Measurements from ENCODE around the gene SLC66A3.

The SLC66A3 gene

DNA sequence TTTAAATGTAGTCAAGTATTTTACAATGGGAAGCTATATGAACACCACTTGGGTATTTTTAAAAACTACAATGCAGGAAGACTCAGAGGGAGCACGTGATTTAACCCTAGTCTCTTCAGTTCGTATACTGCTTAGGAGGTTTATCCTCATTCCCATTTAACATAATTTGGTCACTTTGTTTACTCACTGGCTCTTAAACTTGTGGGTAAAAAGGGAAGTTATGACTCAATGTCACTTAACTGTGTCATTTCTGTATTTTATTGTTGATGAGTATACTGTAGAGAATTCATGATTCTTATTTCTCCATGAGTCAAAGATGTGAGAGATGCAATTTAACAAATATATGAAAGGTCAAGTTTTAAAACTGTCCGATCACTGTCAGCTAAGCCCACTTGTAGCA, 48.2 kb downstream of the SLC66A3 start:
- Histone ChIP-seq H3K27ac (no peak overlapping the region), H3K36me3 (peaks cover 34 to 59% (median 43%) of the 10 kb centered on the region in 3 donors), H3K4me1 (peaks cover 0 to 4% (median 0%) of the 10 kb centered on the region in 4 donors), H3K9me3 (no peaks in the 10 kb centered on the region), H3K4me3 (no peak overlapping the region), H3K27me3 (no peaks in the 10 kb centered on the region)
- no peak for DNase-seq
- no peak for TF ChIP-seq CTCF (IDR thresholded peaks at IDR 0.05)
- intact Hi-C loops (cut with DNase I; ENCODE audit: low total_unique reads): no loop called here

DNA sequence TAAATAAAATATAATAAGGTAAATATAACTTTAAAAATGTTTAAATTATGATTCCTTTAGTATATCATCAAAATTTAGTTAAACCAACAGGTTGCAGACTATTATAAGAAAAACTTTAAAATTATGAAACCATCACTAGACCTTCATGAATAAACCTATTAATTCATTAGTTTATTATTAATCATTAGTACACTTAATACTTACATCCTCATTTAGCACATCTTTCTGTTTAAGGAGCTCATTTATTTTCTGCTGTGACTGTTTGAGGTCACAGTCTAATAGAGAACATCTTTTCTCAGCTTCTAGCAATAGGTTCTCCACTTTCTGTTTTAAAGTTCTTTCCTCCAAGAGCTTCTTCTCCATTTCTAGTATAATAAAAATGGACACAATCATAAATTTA, 52.8 kb downstream of the SLC66A3 start:
- peaks cover 0 to 4% (median 0%) of the 10 kb centered on the region in 4 donors for H3K4me1 ChIP-seq
- H3K27me3 ChIP-seq: no peaks in the 10 kb centered on the region
- no peaks in the 10 kb centered on the region for H3K9me3 ChIP-seq
- peaks cover 25 to 53% (median 50%) of the 10 kb centered on the region in 3 donors for H3K36me3 ChIP-seq
- intact Hi-C loops (cut with DNase I; ENCODE audit: low total_unique reads): no loop called here
- DNase-seq: no peak
- no peak overlapping the region for H3K4me3 ChIP-seq
- H3K27ac ChIP-seq: no peak overlapping the region
- no peak for TF ChIP-seq CTCF (IDR thresholded peaks at IDR 0.05)

- peaks cover 58 to 83% (median 78%) of the 10 kb centered on the region in 3 donors for H3K36me3 ChIP-seq
- no peaks in the 10 kb centered on the region for H3K9me3 ChIP-seq
- no peak overlapping the region for H3K27ac ChIP-seq
- H3K4me1 ChIP-seq: no peaks in the 10 kb centered on the region
- no peaks in the 10 kb centered on the region for H3K27me3 ChIP-seq
- DNase-seq: no peak
- intact Hi-C loops (cut with DNase I; ENCODE audit: low total_unique reads): no loop called here
- no peak overlapping the region for H3K4me3 ChIP-seq
- no peak for TF ChIP-seq CTCF (IDR thresholded peaks at IDR 0.05)
These were observed 57.4 kb downstream of the SLC66A3 start for GRCh38 chr2:11212645-11213044.

DNA sequence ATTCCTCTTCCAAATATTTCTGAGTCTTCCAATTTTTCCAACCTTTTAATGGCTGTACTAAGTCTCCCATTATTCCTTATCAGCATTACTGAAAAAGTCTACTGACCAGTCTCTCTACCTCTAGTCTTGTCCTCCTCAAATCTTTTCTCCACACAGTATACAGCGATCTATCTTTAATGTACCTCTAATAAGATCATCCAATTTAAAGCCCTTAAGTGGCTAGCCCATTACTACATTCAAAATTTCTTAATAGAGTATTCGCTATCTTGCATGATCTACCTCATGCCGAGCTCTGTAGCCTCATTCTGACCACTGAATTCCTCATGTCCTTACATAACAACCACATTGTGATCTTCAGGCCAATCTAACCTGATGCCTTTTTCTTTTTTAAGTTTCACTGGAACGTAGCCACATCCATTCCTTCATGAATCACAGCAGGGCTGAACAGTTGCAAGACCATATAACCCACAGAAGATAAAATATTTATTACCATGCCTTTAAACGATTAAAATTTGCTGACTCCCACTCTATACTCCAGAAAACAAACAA, 57.9 kb downstream of the SLC66A3 start:
- TF ChIP-seq CTCF (IDR thresholded peaks at IDR 0.05): no peak
- intact Hi-C loops (cut with DNase I; ENCODE audit: low total_unique reads): no loop called here
- H3K36me3 ChIP-seq: peaks cover 59 to 86% (median 77%) of the 10 kb centered on the region in 3 donors

GRCh38 chr2:11213975-11214374, 58.7 kb downstream of the SLC66A3 start:
- H3K4me3 ChIP-seq: no peak overlapping the region
- H3K27ac ChIP-seq: no peak overlapping the region
- no peaks in the 10 kb centered on the region for H3K4me1 ChIP-seq
- H3K9me3 ChIP-seq: no peaks in the 10 kb centered on the region
- no peaks in the 10 kb centered on the region for H3K27me3 ChIP-seq
- peaks cover 59 to 80% (median 69%) of the 10 kb centered on the region in 3 donors for H3K36me3 ChIP-seq
- TF ChIP-seq CTCF (IDR thresholded peaks at IDR 0.05): no peak
- DNase-seq: no peak
- intact Hi-C loops (cut with DNase I; ENCODE audit: low total_unique reads): no loop called here

More for the DNA sequence above, 57.9 kb downstream of the SLC66A3 start:
- Histone ChIP-seq H3K4me3 (no peak overlapping the region), H3K27ac (no peak overlapping the region), H3K9me3 (no peaks in the 10 kb centered on the region), H3K27me3 (no peaks in the 10 kb centered on the region), H3K4me1 (no peaks in the 10 kb centered on the region)
- DNase-seq: no peak

DNA sequence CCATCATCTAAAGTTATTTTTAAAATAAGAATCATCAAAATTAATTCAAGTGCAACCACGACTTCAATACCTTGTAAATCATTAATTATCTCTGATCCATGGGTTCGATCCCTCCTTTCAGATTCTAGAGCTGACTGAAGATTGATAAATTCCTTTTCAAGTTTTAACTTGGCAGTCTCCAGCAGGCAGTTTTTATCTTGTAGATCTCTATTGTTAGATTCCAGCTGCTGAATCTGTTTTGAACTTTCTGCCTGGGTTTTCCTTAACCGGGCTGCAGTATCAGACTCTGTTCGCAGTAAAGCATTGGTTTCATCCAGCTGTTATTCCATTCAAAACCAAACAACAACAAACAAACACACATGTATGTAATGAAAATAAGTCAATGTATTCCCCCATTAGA, 59.5 kb downstream of the SLC66A3 start:
- no peak for TF ChIP-seq CTCF (IDR thresholded peaks at IDR 0.05)
- intact Hi-C loops (cut with DNase I; ENCODE audit: low total_unique reads): no loop called here
- H3K9me3 ChIP-seq: no peaks in the 10 kb centered on the region
- H3K27ac ChIP-seq: no peak overlapping the region
- no peak for DNase-seq
- H3K27me3 ChIP-seq: no peaks in the 10 kb centered on the region
- peaks cover 63 to 86% (median 71%) of the 10 kb centered on the region in 3 donors for H3K36me3 ChIP-seq
- no peak overlapping the region for H3K4me3 ChIP-seq
- H3K4me1 ChIP-seq: no peaks in the 10 kb centered on the region
